Mesenchymal stem cell (in vitro differentiated cells and primary cell): ENCODE data around the gene ALG14.

Experiments used
- DNase-seq: peaks from one replicate; pipeline ENCODE4 v3.0.0-alpha.2; 2013
- H2AFZ ChIP-seq: one replicate; pipeline ENCODE4 v1.6.1; 2013; ENCODE audit warnings: low read depth, mild to moderate bottlenecking, control low read depth, inconsistent platforms, low read length, moderate library complexity
- H2AK5ac ChIP-seq: 2 replicates; pipeline ENCODE4 v1.6.1; 2013; ENCODE audit warnings: low read length, moderate library complexity, mild to moderate bottlenecking, inconsistent platforms; ENCODE audit not compliant: severe bottlenecking
- H2BK120ac ChIP-seq: one replicate; pipeline ENCODE4 v1.6.1; 2013; ENCODE audit warnings: low read depth, mild to moderate bottlenecking, inconsistent platforms, low read length, moderate library complexity
- H2BK12ac ChIP-seq, 2 experiments: one replicate each; pipeline ENCODE4 v1.6.1; 2013; ENCODE audit warnings: inconsistent platforms in 2 of 2, low read length in 2 of 2, mild to moderate bottlenecking in 2 of 2, moderate library complexity in 2 of 2, control low read depth in 1 of 2
- H2BK15ac ChIP-seq: one replicate; pipeline ENCODE4 v1.6.1; 2013; ENCODE audit warnings: mild to moderate bottlenecking, low read depth, inconsistent platforms; ENCODE audit not compliant: poor library complexity, severe bottlenecking
- H2BK5ac ChIP-seq: 2 replicates; pipeline ENCODE4 v1.6.1; 2013; ENCODE audit warnings: low read depth, mild to moderate bottlenecking, low read length, control low read depth, inconsistent platforms; ENCODE audit not compliant: poor library complexity, severe bottlenecking
- H3K14ac ChIP-seq, 2 experiments: one replicate each; pipeline ENCODE4 v1.6.1; 2013; ENCODE audit warnings: inconsistent platforms in 2 of 2, low read length in 2 of 2, control low read depth in 1 of 2, mild to moderate bottlenecking in 1 of 2, moderate library complexity in 1 of 2
- H3K18ac ChIP-seq, 2 experiments: one replicate each; pipeline ENCODE4 v1.6.1; 2013; ENCODE audit warnings: inconsistent platforms in 2 of 2, low read length in 2 of 2, control low read depth in 1 of 2, low read depth in 1 of 2, mild to moderate bottlenecking in 1 of 2
- H3K23ac ChIP-seq, 2 experiments: one replicate each; pipeline ENCODE4 v1.6.1; 2013; ENCODE audit warnings: inconsistent platforms in 2 of 2, low read length in 2 of 2, mild to moderate bottlenecking in 2 of 2, moderate library complexity in 2 of 2, control low read depth in 1 of 2
- H3K27ac ChIP-seq: 2 replicates; pipeline ENCODE4 v1.5.1; 2013; ENCODE audit warnings: mild to moderate bottlenecking, moderate library complexity, low read length, control low read depth, inconsistent platforms; ENCODE audit not compliant: poor library complexity, severe bottlenecking
- H3K27me3 ChIP-seq, 2 experiments: 2 replicates each; pipeline versions ENCODE4 v1.6.1 to v1.7.0; 2013; ENCODE audit warnings: low read length in 2 of 2, mild to moderate bottlenecking in 2 of 2, moderate library complexity in 2 of 2, control low read depth in 1 of 2, inconsistent platforms in 1 of 2; ENCODE audit not compliant: control insufficient read depth in 1 of 2, insufficient read depth in 1 of 2
- H3K36me3 ChIP-seq, 2 experiments: 2 replicates each; pipeline versions ENCODE4 v1.6.1 to v1.7.0; 2013; ENCODE audit warnings: low read length in 2 of 2, control low read depth in 1 of 2, inconsistent platforms in 1 of 2, low read depth in 1 of 2, mild to moderate bottlenecking in 1 of 2; ENCODE audit not compliant: insufficient read depth in 2 of 2, control insufficient read depth in 1 of 2
- H3K4ac ChIP-seq, 2 experiments: one replicate each; pipeline ENCODE4 v1.6.1; 2013; ENCODE audit warnings: inconsistent platforms in 2 of 2, low read length in 2 of 2, mild to moderate bottlenecking in 2 of 2, moderate library complexity in 2 of 2, control low read depth in 1 of 2, low read depth in 1 of 2
- H3K4me1 ChIP-seq: 2 replicates; pipeline ENCODE4 v1.6.1; 2013; ENCODE audit warnings: low read depth, low read length, control low read depth; ENCODE audit not compliant: control insufficient read depth, insufficient read depth
- H3K4me2 ChIP-seq: 2 replicates; pipeline ENCODE4 v1.6.1; 2013; ENCODE audit warnings: low read length, mild to moderate bottlenecking, inconsistent platforms; ENCODE audit not compliant: poor library complexity, severe bottlenecking
- H3K4me3 ChIP-seq, 2 experiments: 2 replicates each; pipeline versions ENCODE4 v1.5.1 to v1.7.0; 2013; ENCODE audit warnings: low read length in 2 of 2, mild to moderate bottlenecking in 2 of 2, control low read depth in 1 of 2, low read depth in 1 of 2; ENCODE audit not compliant: insufficient read depth in 1 of 2
- H3K79me1 ChIP-seq: replicated peaks from 2 replicates; pipeline ENCODE4 v1.6.1; 2013; ENCODE audit warnings: mild to moderate bottlenecking, control low read depth, low read length, inconsistent platforms; ENCODE audit not compliant: poor library complexity, severe bottlenecking
- H3K9ac ChIP-seq: 2 replicates; pipeline ENCODE4 v1.7.0; 2013; ENCODE audit warnings: mild to moderate bottlenecking, low read length, moderate library complexity
- H3K9me3 ChIP-seq: 2 replicates; pipeline ENCODE4 v1.7.0; 2013; ENCODE audit warnings: mild to moderate bottlenecking, low read length; ENCODE audit not compliant: control insufficient read depth
- H4K8ac ChIP-seq: one replicate; pipeline ENCODE4 v1.6.1; 2013; ENCODE audit warnings: inconsistent platforms, mild to moderate bottlenecking, low read length, moderate library complexity
- H4K91ac ChIP-seq: one replicate; pipeline ENCODE4 v1.6.1; 2013; ENCODE audit warnings: mild to moderate bottlenecking, low read length, inconsistent platforms
- WGBS: methylation state at CpG from one replicate; pipeline ENCODE4 v1.1.7; 2013; ENCODE audit warnings: mixed read lengths; 5-methylcytosine and 5-hydroxymethylcytosine counted together

ALG14 gene

GRCh38 chr1:94978401-94978800 lies 94.3 kb downstream of the ALG14 start:
- no peaks in the 10 kb centered on the region for H3K79me1 ChIP-seq
- WGBS: 97% methylated on average over 2 of the region's 2 CpGs
- H3K4me2 ChIP-seq: no peak overlapping the region
- H3K9ac ChIP-seq: no peak overlapping the region
- H3K27ac ChIP-seq: no peak overlapping the region
- H3K14ac ChIP-seq: no peak overlapping the region
- H2BK12ac ChIP-seq: no peak overlapping the region
- H3K18ac ChIP-seq: no peak overlapping the region
- DNase-seq: no peak
- no peak overlapping the region for H2BK5ac ChIP-seq
- H4K8ac ChIP-seq: no peak overlapping the region
- no peak overlapping the region for H3K4me3 ChIP-seq
- peaks cover 5% of the 10 kb centered on the region for H3K4me1 ChIP-seq
- no peak overlapping the region for H3K4ac ChIP-seq
- H4K91ac ChIP-seq: no peak overlapping the region
- no peak overlapping the region for H2AK5ac ChIP-seq
- no peaks in the 10 kb centered on the region for H3K27me3 ChIP-seq
- H3K9me3 ChIP-seq: no peaks in the 10 kb centered on the region
- H3K36me3 ChIP-seq: no peaks in the 10 kb centered on the region
- H2BK15ac ChIP-seq: no peak overlapping the region
- no peak overlapping the region for H2BK120ac ChIP-seq
- H2AFZ ChIP-seq: no peak overlapping the region
- no peak overlapping the region for H3K23ac ChIP-seq

- no peak overlapping the region for H2BK5ac ChIP-seq
- H2BK12ac ChIP-seq: no peak overlapping the region
- H3K23ac ChIP-seq: no peak overlapping the region
- H2BK120ac ChIP-seq: no peak overlapping the region
- WGBS: 94% methylated on average over 6 of the region's 6 CpGs
- H3K9ac ChIP-seq: no peak overlapping the region
- no peaks in the 10 kb centered on the region for H3K9me3 ChIP-seq
- no peak overlapping the region for H3K4ac ChIP-seq
- no peaks in the 10 kb centered on the region for H3K27me3 ChIP-seq
- H3K18ac ChIP-seq: no peak overlapping the region
- H2AK5ac ChIP-seq: no peak overlapping the region
- no peaks in the 10 kb centered on the region for H3K79me1 ChIP-seq
- no peak overlapping the region for H3K4me3 ChIP-seq
- H2AFZ ChIP-seq: no peak overlapping the region
- H4K91ac ChIP-seq: no peak overlapping the region
- no peak overlapping the region for H3K4me2 ChIP-seq
- no peak overlapping the region for H3K27ac ChIP-seq
- DNase-seq: no peak
- H2BK15ac ChIP-seq: no peak overlapping the region
- no peak overlapping the region for H3K14ac ChIP-seq
- H4K8ac ChIP-seq: no peak overlapping the region
- H3K36me3 ChIP-seq: no peaks in the 10 kb centered on the region
- H3K4me1 ChIP-seq: peaks cover 4% of the 10 kb centered on the region
These were observed 95.7 kb downstream of the ALG14 start for GRCh38 chr1:94976971-94977548.

GRCh38 chr1:94974824-94975223 lies 97.9 kb downstream of the ALG14 start:
- H3K27ac ChIP-seq: peak overlapping the region; percentile 61
- 39% methylated on average over 1 of the region's 1 CpG for WGBS
- peak overlapping the region in 1 of 2 experiments; percentile 22 for H3K14ac ChIP-seq

GRCh38 chr1:94974241-94974640 lies 98.5 kb downstream of the ALG14 start:
- Histone ChIP-seq H3K36me3 (no peaks in the 10 kb centered on the region), H3K79me1 (no peaks in the 10 kb centered on the region), H3K4me2 (no peak overlapping the region), H3K27ac (peak overlapping the region; percentile 61), H3K9ac (peak overlapping the region; percentile 81), H3K4me1 (peaks cover 8% of the 10 kb centered on the region), H3K4ac (no peak overlapping the region), H3K4me3 (peak overlapping the region in 1 of 2 experiments; percentile 20), H2BK5ac (no peak overlapping the region), H3K27me3 (no peaks in the 10 kb centered on the region), H2AFZ (no peak overlapping the region), H3K18ac (no peak overlapping the region), H4K91ac (no peak overlapping the region), H4K8ac (no peak overlapping the region), H3K23ac (no peak overlapping the region), H3K14ac (no peak overlapping the region), H3K9me3 (no peaks in the 10 kb centered on the region), H2BK12ac (no peak overlapping the region), H2BK15ac (no peak overlapping the region), H2BK120ac (no peak overlapping the region), H2AK5ac (no peak overlapping the region)
- peak; percentile 66 for DNase-seq
- no CpG with 5 or more reads among the region's 1 CpG for WGBS

More at GRCh38 chr1:94974824-94975223, 97.9 kb downstream of the ALG14 start:
- Histone ChIP-seq H3K9me3 (no peaks in the 10 kb centered on the region), H2BK5ac (no peak overlapping the region), H4K91ac (no peak overlapping the region), H3K4me1 (peaks cover 8% of the 10 kb centered on the region), H2AK5ac (no peak overlapping the region), H3K4ac (peak overlapping the region in 1 of 2 experiments; percentile 32), H3K9ac (peak overlapping the region; percentile 81), H2BK12ac (peak overlapping the region in 1 of 2 experiments; percentile 63), H4K8ac (peak overlapping the region; percentile 12), H3K4me2 (no peak overlapping the region), H3K4me3 (peak overlapping the region in 1 of 2 experiments; percentile 20), H3K18ac (peak overlapping the region in 1 of 2 experiments; percentile 52), H3K23ac (no peak overlapping the region), H3K36me3 (no peaks in the 10 kb centered on the region), H2AFZ (no peak overlapping the region), H3K27me3 (no peaks in the 10 kb centered on the region), H2BK120ac (no peak overlapping the region), H2BK15ac (no peak overlapping the region), H3K79me1 (no peaks in the 10 kb centered on the region)
- DNase-seq: peak; percentile 94
